Ovary (tissue), 9 donors: ENCODE measurements around the gene TCEAL1. TPM values are rescaled to one million over a fixed set of nuclear protein-coding genes. Genes with fewer than 3 reads are reported as not detected.

Experiments
- DNase-seq, 5 donors: peaks; one replicate each; pipeline ENCODE4 v3.0.0-alpha.2; 2019 to 2020
- H3K27ac ChIP-seq, 2 donors: fragments of 200-600 bp; one replicate each; pipeline versions ENCODE4 v1.5.1 to v1.8.0; 2019 to 2022
- H3K27me3 ChIP-seq: fragments of 200-600 bp; one replicate; pipeline ENCODE4 v1.8.0; 2022
- H3K36me3 ChIP-seq: fragments of 200-600 bp; sonication (generic); one replicate; pipeline ENCODE4 v1.5.1; 2019
- H3K4me1 ChIP-seq: one replicate; pipeline ENCODE4 v1.8.1; 2013; ENCODE audit warnings: mild to moderate bottlenecking, moderate library complexity; ENCODE audit not compliant: insufficient read depth
- H3K4me3 ChIP-seq: fragments of 200-600 bp; sonication (generic); one replicate; pipeline ENCODE4 v1.5.1; 2017
- H3K9me3 ChIP-seq, 2 donors: fragments of 200-600 bp in 1 of 2; sonication (generic) in 1 of 2; one replicate each; pipeline versions ENCODE4 v1.5.1 to v1.8.1; 2013 to 2019; ENCODE audit warnings: mild to moderate bottlenecking in 1 of 2, moderate library complexity in 1 of 2
- EP300 ChIP-seq: sonication (generic); formaldehyde crosslinking; IDR thresholded peaks from one replicate; pipeline ENCODE4 v1.6.1; 2017; ENCODE audit warnings: antibody characterized with exemption
- POLR2A ChIP-seq: fragments of 450-650 bp; IDR thresholded peaks from one replicate; pipeline ENCODE4 v1.6.1; 2017; ENCODE audit warnings: antibody characterized with exemption, mild to moderate bottlenecking, moderate library complexity
- WGBS, 3 donors: extraction: QIAGEN DNeasy Blood & Tissue Kit in 1 of 3; methylation state at CpG; one replicate each; pipeline versions ENCODE4 v1.1.5 to v1.1.7; 2013 to 2017; 5-methylcytosine and 5-hydroxymethylcytosine counted together
- intact Hi-C, 4 donors: fragments of 100-400 bp; cut with DNase I; formaldehyde crosslinking; loops; one replicate each; pipeline versions ENCODE4 v1.11.0 to v1.15.1; 2022 to 2023
- polyA plus RNA-seq, 2 donors: library from polyadenylated mRNA; stranded (reverse); fragments of 200-250 nt in 1 of 2; fragments of 350-450 nt in 1 of 2; fragmentation: Illumina TruSeq in 1 of 2; extraction: RNeasy Lipid Tissue Mini Kit (QIAGEN cat#74804) in 1 of 2; gene quantifications; one replicate each; pipeline ENCODE4 v1.2.3, GENCODE V29; 2013 to 2014
- total RNA-seq, 7 donors: library from RNA; depleted of rRNA in 2 of 7; stranded (reverse); fragments of >200 nt in 2 of 7; fragmentation: NEBNext Ultra II Directional in 3 of 7; extraction: Animal tissue kit (Norgen Biotek cat#: 25700) in 3 of 7; gene quantifications; one replicate each; pipeline versions ENCODE4 v1.1.0 to v1.2.4, GENCODE V29; 2016 to 2023
- TF ChIP-seq, protein P1 (sequence below), 3 donors: fragments of 450-650 bp in 2 of 3; fragments of 200-600 bp in 1 of 3; IDR thresholded peaks; one replicate each; pipeline versions ENCODE4 v1.5.1 to v1.8.0; 2016 to 2022; ENCODE audit warnings: antibody characterized with exemption in 3 of 3, mild to moderate bottlenecking in 1 of 3
- donor health status: DM: no; HTN: no; CAD: no; lungs with moderate emphysema.
- donor health status: DM: no; HTN: no; CAD: no.
- donor health status: Bipolar disorder and iron deficiency.
- donor health status: DM: yes; HTN: yes; CAD: no.
- donor health status: DM: no; HTN: no; CAD: no.
- donor health status: DM: yes; HTN: yes; CAD: no.

The TCEAL1 gene
- total and polyA plus RNA-seq, 9 donors = 112 to 525 (median 234) TPM

- Histone ChIP-seq H3K27ac (no peak overlapping the region), H3K36me3 (no peaks in the 10 kb centered on the region), H3K27me3 (no peaks in the 10 kb centered on the region), H3K4me3 (no peak overlapping the region), H3K9me3 (no peaks in the 10 kb centered on the region), H3K4me1 (no peaks in the 10 kb centered on the region)
- 19 to 25% (median 21%) methylated on average over 1 of the region's 1 CpG for WGBS, 3 donors
- DNase-seq = no peak
- intact Hi-C loops = no loop called here
- TF ChIP-seq, protein P1, sequence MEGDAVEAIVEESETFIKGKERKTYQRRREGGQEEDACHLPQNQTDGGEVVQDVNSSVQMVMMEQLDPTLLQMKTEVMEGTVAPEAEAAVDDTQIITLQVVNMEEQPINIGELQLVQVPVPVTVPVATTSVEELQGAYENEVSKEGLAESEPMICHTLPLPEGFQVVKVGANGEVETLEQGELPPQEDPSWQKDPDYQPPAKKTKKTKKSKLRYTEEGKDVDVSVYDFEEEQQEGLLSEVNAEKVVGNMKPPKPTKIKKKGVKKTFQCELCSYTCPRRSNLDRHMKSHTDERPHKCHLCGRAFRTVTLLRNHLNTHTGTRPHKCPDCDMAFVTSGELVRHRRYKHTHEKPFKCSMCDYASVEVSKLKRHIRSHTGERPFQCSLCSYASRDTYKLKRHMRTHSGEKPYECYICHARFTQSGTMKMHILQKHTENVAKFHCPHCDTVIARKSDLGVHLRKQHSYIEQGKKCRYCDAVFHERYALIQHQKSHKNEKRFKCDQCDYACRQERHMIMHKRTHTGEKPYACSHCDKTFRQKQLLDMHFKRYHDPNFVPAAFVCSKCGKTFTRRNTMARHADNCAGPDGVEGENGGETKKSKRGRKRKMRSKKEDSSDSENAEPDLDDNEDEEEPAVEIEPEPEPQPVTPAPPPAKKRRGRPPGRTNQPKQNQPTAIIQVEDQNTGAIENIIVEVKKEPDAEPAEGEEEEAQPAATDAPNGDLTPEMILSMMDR (IDR thresholded peaks at IDR 0.05) = no peak
- TF ChIP-seq EP300 = no peak
- TF ChIP-seq POLR2A = no peak
These were observed 12.0 kb upstream of the TCEAL1 start for GRCh38 chrX:103616676-103617186.

DNA sequence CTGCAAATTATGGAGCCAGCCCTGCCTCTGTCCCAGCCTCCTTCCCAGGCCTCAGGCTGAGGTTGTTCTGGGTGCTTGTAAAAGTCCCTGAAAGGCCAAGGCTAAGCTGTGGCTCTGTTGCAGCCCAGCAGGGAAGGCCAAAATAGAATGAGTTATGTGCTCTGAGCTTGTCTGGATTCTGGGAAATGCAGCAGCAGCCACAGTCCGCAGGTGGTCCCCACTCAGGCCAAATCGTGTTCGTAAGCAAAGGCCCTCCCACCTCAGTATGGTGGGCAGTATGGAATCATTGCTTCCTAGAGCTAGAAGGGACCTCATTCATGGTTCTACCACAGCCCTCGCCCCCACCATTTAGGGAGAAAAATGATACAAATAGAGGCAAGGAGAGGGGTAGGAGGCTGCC, 4.7 kb upstream of the TCEAL1 start:
- intact Hi-C loops = loop anchor here in 1 of 4 donors (10.0 kb wide), 2 partner anchors 61 to 89 kb away; partner anchors contain the start of gene MORF4L2
- Histone ChIP-seq H3K27ac (peak overlapping the region; percentile 47 to 79), H3K4me1 (peaks cover 2% of the 10 kb centered on the region), H3K36me3 (no peaks in the 10 kb centered on the region), H3K9me3 (no peaks in the 10 kb centered on the region), H3K4me3 (no peak overlapping the region), H3K27me3 (no peaks in the 10 kb centered on the region)
- TF ChIP-seq EP300 (no peak), POLR2A (no peak)
- TF ChIP-seq, protein P1 (IDR thresholded peaks at IDR 0.05) = no peak
- WGBS, 3 donors = 19 to 31% (median 29%) methylated on average over 4 of the region's 4 CpGs
- DNase-seq = peak; percentile 46 to 62 (median 57)

- Histone ChIP-seq H3K9me3 (no peaks in the 10 kb centered on the region), H3K4me1 (peaks cover 2% of the 10 kb centered on the region), H3K36me3 (no peaks in the 10 kb centered on the region), H3K4me3 (no peak overlapping the region), H3K27me3 (no peaks in the 10 kb centered on the region), H3K27ac (peak overlapping the region in 1 of 2 donors; percentile 9)
- intact Hi-C loops = loop anchor here in 2 of 4 donors (5.0 to 10.0 kb wide), 3 partner anchors 58 to 92 kb away; partner anchors contain the start of gene MORF4L2 (in 1 of the 2)
- TF ChIP-seq, protein P1 (IDR thresholded peaks at IDR 0.05) = no peak
- TF ChIP-seq POLR2A = no peak
- TF ChIP-seq EP300 = no peak
- no peak for DNase-seq
These were observed 1.9 kb upstream of the TCEAL1 start for GRCh38 chrX:103626855-103627254.

GRCh38 chrX:103629318-103630170, 769 bp downstream of the TCEAL1 start:
- intact Hi-C loops = loop anchor here (2.0 to 10.0 kb wide), 4 partner anchors 55 to 95 kb away; partner anchors contain the start of gene MORF4L2 (in 3 of the 4)
- Histone ChIP-seq H3K4me3 (peak overlapping the region; percentile 59), H3K27ac (peak overlapping the region; percentile 92 to 94), H3K36me3 (no peaks in the 10 kb centered on the region), H3K27me3 (no peaks in the 10 kb centered on the region), H3K4me1 (no peaks in the 10 kb centered on the region), H3K9me3 (no peaks in the 10 kb centered on the region)
- 17 to 21% (median 21%) methylated on average over 49 of the region's 49 CpGs for WGBS, 3 donors
- DNase-seq = peak; percentile 76 to 84 (median 77)
- TF ChIP-seq POLR2A = peak; percentile 40
- TF ChIP-seq EP300 = no peak
- TF ChIP-seq, protein P1 (IDR thresholded peaks at IDR 0.05) = peak; percentile 28 to 51 (median 31)
